ENCODE data around the gene STK10. TPM values are rescaled to one million over a fixed set of nuclear protein-coding genes. Genes with fewer than 3 reads are reported as not detected.

The STK10 gene
- total RNA-seq, 2 experiments from 2014 or later: 211 to 229 TPM

GRCh38 chr5:172071309-172071875, 116.6 kb downstream of the STK10 start:
- Mint-ChIP-seq H3K4me3 (peak overlapping the region; percentile 23), H3K9me3 (no peaks in the 10 kb centered on the region), H3K36me3 (ENCODE audit: low read depth) (peaks cover 60% of the 10 kb centered on the region), H3K27me3 (no peaks in the 10 kb centered on the region), H3K27ac (peak overlapping the region; percentile 89), H3K4me1 (ENCODE audit: low read depth) (peaks cover 60% of the 10 kb centered on the region)
- peaks cover 48% of the 10 kb centered on the region for H3K36me3 ChIP-seq (ENCODE audit: insufficient read depth, low read length)
- DNase-seq: peak in 1 of 14 experiments; percentile 52
- ChIA-PET CTCF (interaction anchor here (3.6 kb wide), 1 partner anchor 12 kb away, joined by 13 read pairs; no protein-coding TSS in a partner anchor), POLR2A (interaction anchor here (0.6 to 4.2 kb wide), 5 partner anchors 11 to 212 kb away, joined by 3 to 24 read pairs (median 3); partner anchors contain the start of gene FBXW11)
- H3K27ac ChIP-seq (ENCODE audit: low read depth in 1 of 2, low read length in 2 of 2): peak overlapping the region; percentile 23 to 61
- peaks cover 33% of the 10 kb centered on the region for H3K4me1 ChIP-seq (ENCODE audit: insufficient read depth, low read length)
- intact Hi-C loops (cut with DNase I, micrococcal nuclease): no loop called here
- no peak for ATAC-seq (ENCODE audit: poor library complexity)
- no peak for TF ChIP-seq CTCF (IDR thresholded peaks at IDR 0.05)
- H3K4me3 ChIP-seq (ENCODE audit: low read length): no peak overlapping the region
- H3K9me3 ChIP-seq (ENCODE audit: control insufficient read depth in 1 of 2, insufficient read depth in 1 of 2, low read length in 2 of 2): no peaks in the 10 kb centered on the region
- H3K27me3 ChIP-seq (ENCODE audit: control insufficient read depth in 1 of 2, insufficient read depth in 2 of 2, low read length in 2 of 2): no peaks in the 10 kb centered on the region

GRCh38 chr5:172065431-172066065, 122.5 kb downstream of the STK10 start:
- H3K9me3 ChIP-seq (ENCODE audit: control insufficient read depth in 1 of 2, insufficient read depth in 1 of 2, low read length in 2 of 2): no peaks in the 10 kb centered on the region
- Mint-ChIP-seq H3K9me3 (no peaks in the 10 kb centered on the region), H3K36me3 (ENCODE audit: low read depth) (peaks cover 76% of the 10 kb centered on the region), H3K4me1 (ENCODE audit: low read depth) (peaks cover 76% of the 10 kb centered on the region), H3K27me3 (no peaks in the 10 kb centered on the region), H3K27ac (peak overlapping the region; percentile 89), H3K4me3 (no peak overlapping the region)
- no peak for ATAC-seq (ENCODE audit: poor library complexity)
- DNase-seq: peak in 1 of 14 experiments; percentile 34
- H3K4me1 ChIP-seq (ENCODE audit: insufficient read depth, low read length): peaks cover 44% of the 10 kb centered on the region
- TF ChIP-seq CTCF (IDR thresholded peaks at IDR 0.05): no peak
- intact Hi-C loops (cut with DNase I, micrococcal nuclease): loop anchor here (2.0 to 5.0 kb wide), 4 partner anchors 37 to 227 kb away; partner anchors contain the start of gene STK10 (in 1 of the 2)
- ChIA-PET POLR2A (interaction anchor here (1.5 to 4.7 kb wide), 8 partner anchors 8 to 122 kb away, joined by 3 to 53 read pairs (median 22); partner anchors contain the start of genes FBXW11 and STK10), CTCF (interaction anchor here (1.1 to 1.5 kb wide), 4 partner anchors 28 to 228 kb away, joined by 3 to 6 read pairs (median 3); partner anchors contain the start of gene STK10)
- no peaks in the 10 kb centered on the region for H3K27me3 ChIP-seq (ENCODE audit: control insufficient read depth in 1 of 2, insufficient read depth in 2 of 2, low read length in 2 of 2)
- no peak overlapping the region for H3K4me3 ChIP-seq (ENCODE audit: low read length)
- peaks cover 60% of the 10 kb centered on the region for H3K36me3 ChIP-seq (ENCODE audit: insufficient read depth, low read length)
- H3K27ac ChIP-seq (ENCODE audit: low read depth in 1 of 2, low read length in 2 of 2): peak overlapping the region; percentile 69 to 84

- ATAC-seq (ENCODE audit: poor library complexity): no peak
- Mint-ChIP-seq H3K4me3 (peak overlapping the region; percentile 23), H3K9me3 (no peaks in the 10 kb centered on the region), H3K27ac (peak overlapping the region; percentile 89), H3K36me3 (ENCODE audit: low read depth) (peaks cover 80% of the 10 kb centered on the region), H3K4me1 (ENCODE audit: low read depth) (peaks cover 70% of the 10 kb centered on the region), H3K27me3 (no peaks in the 10 kb centered on the region)
- ChIA-PET CTCF (interaction anchor here (1.1 kb wide), 1 partner anchor 27 kb away, joined by 3 read pairs; no protein-coding TSS in a partner anchor), POLR2A (interaction anchor here (1.5 to 4.7 kb wide), 3 partner anchors 10 to 57 kb away, joined by 3 to 53 read pairs (median 4); partner anchors contain the start of gene FBXW11)
- H3K36me3 ChIP-seq (ENCODE audit: insufficient read depth, low read length): peaks cover 66% of the 10 kb centered on the region
- intact Hi-C loops (cut with DNase I, micrococcal nuclease): loop anchor here in 1 of 2 experiments (5.0 kb wide), 4 partner anchors 38 to 228 kb away; partner anchors contain the start of gene STK10
- H3K4me1 ChIP-seq (ENCODE audit: insufficient read depth, low read length): peaks cover 42% of the 10 kb centered on the region
- H3K9me3 ChIP-seq (ENCODE audit: control insufficient read depth in 1 of 2, insufficient read depth in 1 of 2, low read length in 2 of 2): no peaks in the 10 kb centered on the region
- no peaks in the 10 kb centered on the region for H3K27me3 ChIP-seq (ENCODE audit: control insufficient read depth in 1 of 2, insufficient read depth in 2 of 2, low read length in 2 of 2)
- H3K4me3 ChIP-seq (ENCODE audit: low read length): no peak overlapping the region
- no peak for TF ChIP-seq CTCF (IDR thresholded peaks at IDR 0.05)
- no peak for DNase-seq
- H3K27ac ChIP-seq (ENCODE audit: low read depth in 1 of 2, low read length in 2 of 2): no peak overlapping the region
These were observed 123.3 kb downstream of the STK10 start for GRCh38 chr5:172064766-172065165.
